ENCODE results near the gene NUP42. TPM values are rescaled to one million over a fixed set of nuclear protein-coding genes. Genes with fewer than 3 reads are reported as not detected.
"Not testable (repeated sequence)": the region's sequence is repeated elsewhere in the genome, so short reads cannot be mapped to it uniquely, and the experiment has no call there.

Gene NUP42
- total RNA-seq, 1 experiment from 2014 or later = 38.6 TPM

GRCh38 chr7:23196306-23196705, 14.5 kb downstream of the NUP42 start:
- Histone ChIP-seq H3K27me3 (replicated peaks; ENCODE audit: control insufficient read depth, insufficient read depth, low read length) (no peaks in the 10 kb centered on the region), H3K36me3 (ENCODE audit: control insufficient read depth, insufficient read depth, low read length) (peaks cover 1% of the 10 kb centered on the region; the same call in 1 of the 2 replicates), H3K4me3 (ENCODE audit: low read depth, low read length) (no peak overlapping the region), H3K4me1 (no peaks in the 10 kb centered on the region), H3K9me3 (no peaks in the 10 kb centered on the region)
- POLR2A ChIA-PET = no interaction called here
- TF ChIP-seq CTCF (IDR thresholded peaks at IDR 0.05; ENCODE audit: insufficient read depth in 1 of 2, low read depth in 1 of 2, low read length in 1 of 2, severe bottlenecking in 1 of 2, unreplicated experiment in 1 of 2) = no peak
- H3K36me3 Mint-ChIP-seq (ENCODE audit: insufficient read depth, unreplicated experiment) = peaks cover 67% of the 10 kb centered on the region
- no peaks in the 10 kb centered on the region for H3K27me3 Mint-ChIP-seq (ENCODE audit: insufficient read depth, unreplicated experiment)
- H3K4me3 Mint-ChIP-seq (ENCODE audit: unreplicated experiment) = no peak overlapping the region
- no peak overlapping the region for H3K27ac Mint-ChIP-seq (ENCODE audit: unreplicated experiment)
- no peaks in the 10 kb centered on the region for H3K4me1 Mint-ChIP-seq (ENCODE audit: low read depth, unreplicated experiment)
- CTCF ChIA-PET = no interaction called here
- BruUV-seq (replicated peaks) = no TSS peak
- DNase-seq = no peak
- H3K9me3 Mint-ChIP-seq (ENCODE audit: unreplicated experiment) = no peaks in the 10 kb centered on the region
- intact Hi-C loops (cut with micrococcal nuclease; ENCODE audit: unreplicated experiment) = no loop called here

GRCh38 chr7:23197745-23198144, 15.9 kb downstream of the NUP42 start:
- CTCF ChIA-PET = not testable (repeated sequence)

DNA sequence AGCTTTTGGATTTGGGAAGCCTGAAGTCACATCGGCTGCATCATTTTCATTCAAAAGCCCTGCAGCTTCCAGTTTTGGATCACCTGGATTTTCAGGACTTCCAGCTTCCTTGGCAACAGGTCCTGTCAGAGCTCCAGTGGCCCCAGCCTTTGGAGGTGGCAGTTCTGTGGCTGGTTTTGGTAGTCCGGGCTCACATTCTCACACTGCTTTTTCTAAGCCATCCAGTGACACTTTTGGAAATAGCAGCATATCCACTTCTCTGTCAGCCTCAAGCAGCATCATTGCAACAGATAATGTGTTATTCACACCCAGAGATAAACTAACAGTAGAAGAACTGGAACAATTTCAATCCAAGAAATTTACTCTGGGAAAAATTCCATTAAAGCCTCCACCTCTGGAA, 18.5 kb downstream of the NUP42 start:
- TSS peak; percentile 20 for BruUV-seq (replicated peaks)
- TF ChIP-seq CTCF (IDR thresholded peaks at IDR 0.05; ENCODE audit: insufficient read depth in 1 of 2, low read depth in 1 of 2, low read length in 1 of 2, severe bottlenecking in 1 of 2, unreplicated experiment in 1 of 2) = no peak
- H3K9me3 ChIP-seq = no peaks in the 10 kb centered on the region
- no peak overlapping the region for H3K27ac Mint-ChIP-seq (ENCODE audit: unreplicated experiment)
- DNase-seq = no peak
- CTCF ChIA-PET = interaction anchor here (1.0 kb wide), 1 partner anchor 15 kb away, joined by 4 read pairs; no protein-coding TSS in a partner anchor
- intact Hi-C loops (cut with micrococcal nuclease; ENCODE audit: unreplicated experiment) = no loop called here
- no peaks in the 10 kb centered on the region for H3K4me1 Mint-ChIP-seq (ENCODE audit: low read depth, unreplicated experiment)
- peaks cover 1% of the 10 kb centered on the region; the same call in 1 of the 2 replicates for H3K36me3 ChIP-seq (ENCODE audit: control insufficient read depth, insufficient read depth, low read length)
- H3K36me3 Mint-ChIP-seq (ENCODE audit: insufficient read depth, unreplicated experiment) = peaks cover 46% of the 10 kb centered on the region
- no peaks in the 10 kb centered on the region for H3K4me1 ChIP-seq
- no peaks in the 10 kb centered on the region for H3K9me3 Mint-ChIP-seq (ENCODE audit: unreplicated experiment)
- H3K27me3 Mint-ChIP-seq (ENCODE audit: insufficient read depth, unreplicated experiment) = no peaks in the 10 kb centered on the region
- H3K4me3 ChIP-seq (ENCODE audit: low read depth, low read length) = no peak overlapping the region
- H3K27me3 ChIP-seq (replicated peaks; ENCODE audit: control insufficient read depth, insufficient read depth, low read length) = no peaks in the 10 kb centered on the region
- POLR2A ChIA-PET = interaction anchor here (0.7 kb wide), 1 partner anchor 43 kb away, joined by 6 read pairs; no protein-coding TSS in a partner anchor
- no peak overlapping the region for H3K4me3 Mint-ChIP-seq (ENCODE audit: unreplicated experiment)

More at GRCh38 chr7:23197745-23198144, 15.9 kb downstream of the NUP42 start:
- BruUV-seq (replicated peaks); H3K27me3 Mint-ChIP-seq (ENCODE audit: insufficient read depth, unreplicated experiment); H3K4me1 ChIP-seq; DNase-seq; POLR2A ChIA-PET; H3K4me3 Mint-ChIP-seq (ENCODE audit: unreplicated experiment); H3K27ac Mint-ChIP-seq (ENCODE audit: unreplicated experiment); H3K36me3 ChIP-seq (ENCODE audit: control insufficient read depth, insufficient read depth, low read length); H3K4me3 ChIP-seq (ENCODE audit: low read depth, low read length); H3K27me3 ChIP-seq (replicated peaks; ENCODE audit: control insufficient read depth, insufficient read depth, low read length); intact Hi-C loops (cut with micrococcal nuclease; ENCODE audit: unreplicated experiment); H3K9me3 ChIP-seq; H3K4me1 Mint-ChIP-seq (ENCODE audit: low read depth, unreplicated experiment); H3K9me3 Mint-ChIP-seq (ENCODE audit: unreplicated experiment): not testable (repeated sequence)
- peaks cover 67% of the 10 kb centered on the region for H3K36me3 Mint-ChIP-seq (ENCODE audit: insufficient read depth, unreplicated experiment)

DNA sequence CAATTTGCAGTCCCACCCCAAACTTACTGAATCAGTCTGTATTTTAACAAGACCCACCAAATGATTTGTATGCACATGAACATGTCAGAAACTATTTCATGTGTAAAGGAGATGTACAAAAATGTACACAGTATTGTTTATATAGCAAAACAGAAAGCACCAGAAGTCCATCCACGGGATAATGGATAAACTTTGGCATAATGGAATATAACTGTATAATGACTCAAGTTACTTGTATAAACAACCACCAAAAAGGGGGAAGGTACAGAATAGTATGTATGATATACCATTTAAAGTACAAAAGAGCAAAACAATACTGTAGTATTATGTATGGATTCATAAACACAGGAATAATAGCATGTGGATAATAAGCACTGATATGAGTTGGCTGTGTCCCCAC, 22.4 kb downstream of the NUP42 start:
- H3K4me1 ChIP-seq = no peaks in the 10 kb centered on the region
- TF ChIP-seq CTCF (IDR thresholded peaks at IDR 0.05; ENCODE audit: insufficient read depth in 1 of 2, low read depth in 1 of 2, low read length in 1 of 2, severe bottlenecking in 1 of 2, unreplicated experiment in 1 of 2) = no peak
- H3K27me3 ChIP-seq (replicated peaks; ENCODE audit: control insufficient read depth, insufficient read depth, low read length) = no peaks in the 10 kb centered on the region
- H3K9me3 ChIP-seq = no peaks in the 10 kb centered on the region
- no peak for DNase-seq
- H3K36me3 ChIP-seq (ENCODE audit: control insufficient read depth, insufficient read depth, low read length) = peaks cover 1% of the 10 kb centered on the region; the same call in 1 of the 2 replicates
- Mint-ChIP-seq H3K36me3 (ENCODE audit: insufficient read depth, unreplicated experiment) (peaks cover 24% of the 10 kb centered on the region), H3K4me3 (ENCODE audit: unreplicated experiment) (no peak overlapping the region), H3K9me3 (ENCODE audit: unreplicated experiment) (no peaks in the 10 kb centered on the region), H3K27me3 (ENCODE audit: insufficient read depth, unreplicated experiment) (no peaks in the 10 kb centered on the region), H3K27ac (ENCODE audit: unreplicated experiment) (no peak overlapping the region), H3K4me1 (ENCODE audit: low read depth, unreplicated experiment) (peaks cover 8% of the 10 kb centered on the region)
- H3K4me3 ChIP-seq (ENCODE audit: low read depth, low read length) = no peak overlapping the region
- CTCF ChIA-PET = no interaction called here
- no TSS peak for BruUV-seq (replicated peaks)
- intact Hi-C loops (cut with micrococcal nuclease; ENCODE audit: unreplicated experiment) = no loop called here
- POLR2A ChIA-PET = no interaction called here
